Heart left ventricle (tissue), 13 donors: ENCODE results near the gene H2AZ2.

ENCODE experiments used
- CTCF ChIP-seq, 12 donors: fragments of 200-600 bp; sonication (generic) in 4 of 12; IDR thresholded peaks; one replicate each; pipeline versions ENCODE4 v1.5.0 to v1.8.0; 2018 to 2022; ENCODE audit warnings: antibody characterized with exemption in 12 of 12, mild to moderate bottlenecking in 5 of 12
- POLR2A ChIP-seq, 2 donors: fragments of 450-650 bp; IDR thresholded peaks; one replicate each; pipeline ENCODE4 v1.6.1; 2017; ENCODE audit warnings: antibody characterized with exemption in 2 of 2, mild to moderate bottlenecking in 2 of 2, moderate library complexity in 2 of 2
- donor health status: ischemic (EF 13 %, LVEDD 7.1; RV severe dilation, severe dysfunction).
- donor health status: DM: no; HTN: yes; CAD: no.
- donor health status: DM: no; HTN: no; CAD: no.
- donor health status: ischemic (EF 25% LVEDD 6.9; RV normal size, moderate dysfunction).
- donor health status: ischemic (EF 25% LVEDD 5.7; RV mildly dilated, moderate dysfunction).
- donor health status: ischemic (EF 35%, LVEDD 5.7; RV mildly dilated, moderate dysfunction).
- donor health status: nonischemic (EF 11% LVEDD 7.7; RV severe dilation, severe dysfunction).
- donor health status: DM: yes; HTN: yes; CAD: no.
- donor health status: PGD.
- donor health status: ischemic (EF 29% LVEDD 5.4; RV normal size, mild dysfunction).
- donor health status: nonischemic (EF 23%, LVEDD 6.1; RV moderate dilation, normal function).

GRCh38 chr7:44784364-44784763 lies 63.5 kb downstream of the H2AZ2 start:
- TF ChIP-seq POLR2A (IDR thresholded peaks at IDR 0.05) (no peak), CTCF (IDR thresholded peaks at IDR 0.05) (no peak)
